GM21786 (cell line): ENCODE measurements around the gene VTI1A.
"Not testable (repeated sequence)": the region's sequence is repeated elsewhere in the genome, so short reads cannot be mapped to it uniquely, and the experiment has no call there.

Experiments
- ATAC-seq: cut with Tn5 transposase; IDR thresholded peaks from one replicate; pipeline ENCODE4 v1.9.1; 2021; ENCODE audit not compliant: unreplicated experiment

Gene VTI1A

DNA sequence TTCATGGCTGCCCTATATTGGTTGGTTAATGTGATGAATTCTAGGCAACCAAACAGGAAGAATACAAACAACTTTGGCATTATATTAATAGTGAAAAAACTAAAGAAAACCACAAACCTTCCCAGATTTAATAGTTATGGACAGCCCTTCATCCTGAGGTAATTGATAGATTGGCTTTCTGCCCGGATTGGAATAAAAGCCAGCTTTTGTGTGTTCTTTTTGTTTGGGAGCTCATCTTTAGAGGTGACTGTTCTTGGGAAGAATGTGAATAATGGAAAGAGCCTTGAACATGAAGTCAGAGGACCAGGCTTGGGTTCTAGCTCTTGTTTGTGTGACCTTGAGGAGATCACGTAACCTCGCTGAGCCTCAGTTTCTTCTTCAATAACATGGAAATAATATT, 92.3 kb downstream of the VTI1A start:
- ATAC-seq = no peak

DNA sequence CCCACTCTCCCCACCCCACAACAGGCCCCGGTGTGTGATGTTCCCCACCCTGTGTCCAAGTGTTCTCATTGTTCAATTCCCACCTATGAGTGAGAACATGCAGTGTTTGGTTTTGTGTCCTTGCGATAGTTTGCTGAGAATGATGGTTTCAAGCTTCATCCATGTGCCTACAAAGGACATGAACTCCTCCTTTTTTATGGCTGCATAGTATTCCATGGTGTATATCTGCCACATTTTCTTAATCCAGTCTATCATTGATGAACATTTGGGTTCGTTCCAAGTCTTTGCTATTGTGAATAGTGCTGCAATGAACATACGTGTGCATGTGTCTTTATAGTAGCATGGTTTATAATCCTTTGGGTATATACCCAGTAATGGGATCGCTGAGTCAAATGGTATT, 95.8 kb downstream of the VTI1A start:
- not testable (repeated sequence) for ATAC-seq

DNA sequence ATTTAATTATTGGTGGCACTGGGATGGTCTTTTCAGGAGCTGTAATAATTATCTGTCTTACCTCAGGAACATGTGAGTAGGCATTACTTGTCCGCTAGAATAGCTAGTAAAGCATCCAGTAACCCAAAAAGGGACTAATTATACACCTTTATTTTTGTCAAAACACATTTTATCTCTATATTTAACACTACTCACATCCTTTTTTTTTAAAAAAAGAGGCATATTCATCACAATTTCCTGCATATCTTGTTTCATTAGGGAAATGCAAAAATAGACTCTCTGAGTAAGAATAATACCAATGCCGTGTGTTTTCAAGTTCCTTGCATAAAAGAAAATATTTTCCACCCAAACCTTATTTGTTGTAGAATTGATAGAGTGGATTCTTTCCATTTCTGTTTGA, 99.5 kb downstream of the VTI1A start:
- no peak for ATAC-seq

DNA sequence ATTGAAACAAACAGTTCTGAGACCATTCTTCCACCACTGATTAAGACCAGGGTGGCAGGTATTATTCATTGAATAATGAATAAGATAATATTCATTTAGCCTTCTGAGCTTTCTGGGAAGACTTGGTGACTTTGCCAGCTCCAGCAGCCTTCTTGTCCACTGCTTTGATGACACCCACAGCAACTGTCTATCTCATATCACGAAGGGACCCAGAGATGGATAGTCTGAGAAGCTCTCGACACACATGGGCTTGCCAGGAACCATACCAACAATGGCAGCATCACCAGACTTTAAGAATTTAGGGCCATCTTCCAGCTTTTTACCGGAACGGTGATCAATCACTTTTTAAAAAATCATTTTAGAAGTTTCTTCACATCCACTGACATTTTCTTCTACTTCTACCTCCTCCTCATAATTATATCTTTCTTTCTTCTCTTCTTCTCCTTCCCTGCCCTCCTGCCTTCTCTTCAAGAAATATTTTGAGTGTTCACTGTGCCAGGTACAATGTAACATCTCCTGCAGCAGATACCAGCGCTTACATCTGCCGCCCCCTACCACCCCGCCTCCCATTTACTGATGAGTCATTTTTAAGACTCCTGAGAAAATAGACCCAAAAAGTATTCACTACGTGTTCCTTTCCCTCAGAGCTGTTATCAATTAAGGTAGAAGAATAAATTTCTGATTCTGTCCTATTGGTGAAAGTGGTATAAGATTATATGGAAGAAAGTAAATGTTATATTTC, 101.7 kb downstream of the VTI1A start:
- no peak for ATAC-seq

DNA sequence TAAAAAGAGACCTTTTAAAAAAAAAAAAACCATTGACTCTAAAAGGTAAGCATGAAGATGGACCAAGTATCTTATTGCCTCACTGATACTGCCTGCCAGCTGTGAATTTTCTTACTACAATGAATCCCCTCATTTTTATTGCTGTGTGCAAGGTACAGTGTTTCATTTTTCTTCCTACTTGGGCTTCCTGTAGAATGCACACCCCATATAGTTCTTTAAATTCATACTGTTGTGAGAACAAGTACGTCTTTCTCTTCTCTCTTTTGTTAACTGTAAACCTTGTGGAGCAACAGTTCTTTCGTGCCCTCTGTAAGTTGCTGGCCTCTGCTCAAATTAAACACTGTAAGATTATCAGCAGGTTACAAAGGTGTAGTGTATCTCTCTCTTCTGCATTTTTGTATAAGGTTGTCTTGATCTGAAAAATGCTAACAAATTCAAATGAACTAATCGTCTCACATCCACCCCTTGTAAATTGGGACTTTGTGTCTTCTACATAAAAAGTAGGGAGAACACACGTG, 105.6 kb downstream of the VTI1A start:
- ATAC-seq = no peak

DNA sequence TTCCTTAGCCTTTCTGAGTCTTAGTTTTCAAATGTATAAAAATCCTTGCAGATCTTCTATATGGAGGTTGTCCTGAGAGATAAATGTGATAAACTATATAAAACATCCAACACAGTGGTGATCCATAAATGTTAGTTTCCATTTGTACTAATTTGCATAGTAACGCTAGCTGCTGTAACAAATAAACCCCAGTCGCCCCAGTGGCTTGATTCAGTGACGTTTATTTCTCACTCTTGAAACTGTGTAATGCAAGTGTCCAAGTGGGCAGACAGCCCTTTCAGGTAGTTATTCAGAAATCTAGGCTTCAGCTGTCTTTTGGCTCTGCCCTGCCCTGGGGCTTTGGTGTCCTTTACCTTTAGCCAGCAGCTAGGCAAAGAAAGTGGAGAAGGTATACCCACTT, 106.3 kb downstream of the VTI1A start:
- no peak for ATAC-seq

DNA sequence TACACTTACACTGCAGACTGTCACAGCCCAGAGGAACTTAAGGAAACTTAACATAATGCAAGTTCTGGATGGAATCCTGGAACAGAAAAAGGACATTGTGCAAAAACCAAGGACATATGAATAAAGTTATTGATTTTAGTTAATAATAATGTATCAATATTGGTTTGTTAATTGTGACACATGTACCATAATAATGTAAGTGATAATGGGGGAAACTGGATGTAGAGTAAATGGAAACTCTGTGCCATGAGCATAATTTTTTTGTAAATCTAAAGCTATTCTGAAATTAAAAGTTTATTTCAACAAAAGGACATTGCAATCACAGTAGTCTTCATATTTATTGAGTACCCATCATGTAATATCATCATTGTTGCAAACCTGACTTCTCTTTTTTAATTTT, 107.2 kb downstream of the VTI1A start:
- ATAC-seq = no peak

DNA sequence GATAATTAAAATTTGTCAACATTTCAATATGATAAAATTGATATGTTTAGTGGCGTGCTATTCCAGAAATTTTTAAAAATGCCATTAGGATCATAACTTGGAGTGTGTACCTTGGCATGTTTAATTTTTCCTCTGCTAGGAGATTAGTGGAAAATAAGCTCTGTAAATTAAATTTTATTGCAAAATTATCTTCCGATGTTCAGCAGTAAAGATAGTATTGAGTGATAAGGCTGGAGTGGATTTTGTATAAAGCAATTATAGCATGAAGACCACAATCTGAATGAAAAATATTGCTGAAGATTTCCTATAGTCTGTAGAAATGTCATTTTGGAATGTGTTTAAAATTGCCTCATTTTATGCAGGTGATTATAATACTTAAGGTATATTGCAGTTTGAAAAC, 110.2 kb downstream of the VTI1A start:
- no peak for ATAC-seq

DNA sequence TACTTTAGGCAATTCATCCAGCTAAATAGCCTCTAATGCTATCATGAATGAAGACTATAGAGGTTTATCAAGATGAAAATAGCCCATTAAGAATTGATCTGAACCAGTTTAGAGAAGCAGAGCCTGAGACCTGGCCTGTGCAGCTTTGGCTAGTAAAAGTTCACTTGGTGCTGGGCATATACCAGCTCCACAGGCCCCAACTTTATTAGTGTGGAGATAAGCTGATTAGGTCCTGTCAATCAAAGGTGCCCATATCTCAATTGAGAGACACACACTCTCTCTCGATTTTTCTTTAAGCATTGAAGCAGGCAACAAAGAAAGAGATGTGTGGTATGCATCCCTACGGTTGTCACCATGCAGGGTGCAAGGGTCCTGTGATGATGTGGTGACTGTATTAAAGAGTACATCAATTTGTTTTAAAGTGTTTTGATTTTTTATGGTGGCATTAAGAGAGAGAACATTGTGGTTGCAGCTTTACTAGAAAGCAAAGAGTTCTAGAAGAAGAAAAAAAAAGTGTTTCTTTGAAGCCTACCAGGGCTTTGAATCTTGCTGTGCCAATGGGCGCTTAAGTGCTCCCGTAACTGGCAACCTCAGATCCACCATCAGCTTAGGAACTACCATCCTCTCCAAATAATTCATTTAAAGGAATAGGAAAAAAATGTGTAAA, 111.6 kb downstream of the VTI1A start:
- ATAC-seq = no peak

DNA sequence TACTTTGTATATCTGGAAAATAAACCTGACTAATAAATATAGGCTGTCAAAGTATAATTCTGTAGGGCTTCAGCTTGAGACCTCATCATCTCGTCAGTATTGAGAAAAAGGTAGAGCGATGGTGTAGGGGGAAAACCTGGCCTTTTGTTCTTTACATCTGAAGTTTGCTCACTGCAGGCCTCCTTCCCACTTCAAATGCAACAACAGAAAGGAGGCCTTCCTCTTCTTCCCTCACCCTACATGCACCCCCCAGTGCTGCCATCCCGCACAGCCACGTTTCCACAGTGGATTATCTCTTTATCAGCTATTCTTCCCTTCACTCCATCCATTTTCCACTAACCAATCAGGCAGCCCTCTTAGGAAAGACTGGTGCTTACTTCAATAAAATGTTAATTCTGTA, 112.3 kb downstream of the VTI1A start:
- no peak for ATAC-seq

DNA sequence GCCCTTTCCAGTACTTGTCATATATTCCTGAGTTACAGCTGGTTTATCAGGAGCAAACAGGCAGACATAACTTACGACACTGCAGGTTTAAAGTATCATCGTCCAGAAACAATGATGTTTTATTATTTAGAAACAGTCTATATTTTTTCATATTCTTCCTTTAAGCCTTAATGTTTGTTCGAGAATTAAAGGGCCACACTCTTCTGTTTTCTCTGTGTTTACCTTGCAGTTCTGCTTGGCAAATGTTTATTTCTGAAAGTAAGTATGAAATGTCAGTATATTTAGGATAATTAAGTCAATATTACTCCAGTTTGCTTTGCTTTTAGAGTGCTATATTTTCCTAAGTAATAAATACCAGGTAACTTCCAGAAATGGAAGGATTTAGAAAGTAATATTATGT, 115.1 kb downstream of the VTI1A start:
- ATAC-seq = no peak

DNA sequence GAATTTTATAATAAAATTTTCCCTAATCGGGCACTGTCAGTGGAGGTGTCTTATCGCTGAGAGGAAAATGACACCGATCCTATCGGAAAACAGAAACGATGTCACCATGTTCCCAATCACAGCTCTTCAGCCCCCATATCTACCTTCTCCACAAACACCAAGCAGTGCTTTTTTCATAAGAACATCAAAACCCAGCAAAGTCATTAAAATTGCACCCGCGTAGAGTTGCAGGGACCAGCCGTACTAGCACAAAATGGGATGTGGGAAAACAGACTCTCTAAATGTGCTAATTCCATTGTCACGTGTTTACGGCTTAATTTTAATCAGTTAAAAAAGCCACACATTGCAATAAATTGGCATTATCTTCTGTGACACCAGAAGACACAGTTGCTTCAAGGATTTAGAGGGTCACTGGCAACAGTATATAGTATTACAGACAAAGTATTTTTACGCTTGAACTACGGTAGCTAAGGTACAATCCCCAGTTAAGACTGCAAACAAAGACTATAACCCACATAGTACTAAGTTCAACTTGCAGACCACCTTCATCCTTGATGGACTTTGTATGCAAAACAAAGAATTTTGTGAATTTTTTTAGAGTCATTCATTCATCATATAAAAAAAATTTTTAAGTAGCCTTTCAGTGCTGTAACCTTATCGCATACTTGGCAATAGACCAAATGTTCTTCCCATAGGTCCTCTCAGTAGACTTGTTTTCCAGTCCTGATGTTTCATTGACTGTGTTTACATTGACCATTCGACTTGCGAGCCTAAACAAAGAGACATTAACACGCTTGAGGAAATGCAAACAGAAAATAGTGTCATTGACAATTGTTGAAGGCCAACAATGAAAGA, 116.0 kb downstream of the VTI1A start:
- no peak for ATAC-seq

DNA sequence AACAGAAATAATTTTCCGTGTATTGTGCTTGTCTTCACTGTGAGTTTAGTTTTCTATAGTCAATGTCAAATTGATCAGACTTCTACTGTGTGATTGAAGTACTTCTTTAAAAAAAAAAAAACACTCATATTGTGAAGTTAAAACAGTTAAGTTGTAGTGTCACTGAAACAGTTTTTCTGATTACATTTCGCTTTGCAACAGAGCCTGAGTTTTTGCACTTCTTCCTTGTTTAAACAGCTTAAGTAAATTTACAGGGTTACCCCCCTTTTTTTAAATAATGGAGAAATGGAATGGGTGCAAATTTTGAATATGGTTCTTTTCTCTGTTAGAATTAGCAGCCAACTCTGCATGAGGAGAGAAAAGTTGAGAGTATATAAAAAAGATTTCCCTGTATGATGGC, 117.3 kb downstream of the VTI1A start:
- no peak for ATAC-seq

DNA sequence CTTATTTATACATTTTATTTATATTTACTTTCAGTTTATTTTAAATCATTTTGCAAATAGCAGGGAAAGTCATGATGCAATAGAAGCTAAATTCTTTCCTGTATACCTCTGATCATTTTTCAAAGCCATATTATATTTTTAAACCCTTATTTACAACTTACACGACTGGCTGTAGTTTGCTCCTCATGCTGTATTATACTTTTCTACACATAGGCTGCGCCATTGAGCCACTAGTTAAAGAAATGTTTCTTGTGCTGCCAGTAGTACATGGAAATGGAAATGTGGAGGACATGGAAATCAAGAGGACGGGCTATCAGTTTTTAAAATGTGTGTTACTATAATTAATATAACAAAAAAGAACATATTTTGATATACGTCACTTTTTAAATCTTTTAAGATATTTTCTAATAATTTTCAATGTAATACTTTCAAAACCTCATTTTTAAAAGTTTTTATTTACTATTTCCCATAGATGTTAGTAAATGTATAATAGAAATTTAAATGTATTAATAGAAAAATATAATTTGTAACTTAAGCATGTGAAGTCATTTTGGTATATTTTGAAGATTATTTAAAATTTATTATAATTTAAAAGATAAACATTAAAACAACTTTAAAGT, 118.5 kb downstream of the VTI1A start:
- no peak for ATAC-seq

DNA sequence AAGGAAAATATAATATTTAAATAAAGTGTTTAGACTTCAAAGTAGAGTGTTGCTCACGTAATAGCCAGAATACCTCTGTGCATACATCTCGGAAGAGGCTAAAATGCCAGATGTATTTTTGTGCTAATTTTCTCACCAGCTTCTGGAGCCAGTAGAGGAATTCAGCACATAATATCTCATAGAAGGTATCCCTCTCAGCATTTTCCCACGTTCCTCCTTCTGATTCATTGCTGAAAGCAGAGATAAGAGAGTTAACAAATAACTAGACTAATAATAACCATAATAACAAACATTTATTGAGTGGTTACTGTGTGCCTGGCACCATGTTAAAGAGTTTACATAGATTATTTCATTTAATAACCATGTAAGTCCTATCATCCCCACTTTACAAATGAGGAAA, 123.6 kb downstream of the VTI1A start:
- no peak for ATAC-seq

DNA sequence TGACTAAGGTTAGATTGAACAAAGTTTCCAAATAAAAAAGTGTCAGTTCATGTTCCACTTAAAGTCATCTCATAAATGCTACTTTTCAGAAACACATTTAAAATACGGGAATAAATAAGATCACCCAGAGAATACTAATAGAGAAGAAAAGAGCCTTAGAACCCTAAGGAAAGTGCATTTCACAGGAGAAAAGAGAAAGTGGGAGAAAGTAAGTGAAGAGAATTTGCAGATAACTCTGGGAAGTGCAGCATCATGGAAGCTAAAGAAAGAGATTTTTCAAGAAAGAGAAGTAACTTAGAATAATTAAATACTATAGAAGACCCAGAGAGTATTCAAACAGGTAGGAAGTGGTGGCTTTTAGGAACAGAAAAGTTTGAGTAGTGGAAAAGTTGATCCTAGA, 132.6 kb downstream of the VTI1A start:
- no peak for ATAC-seq

DNA sequence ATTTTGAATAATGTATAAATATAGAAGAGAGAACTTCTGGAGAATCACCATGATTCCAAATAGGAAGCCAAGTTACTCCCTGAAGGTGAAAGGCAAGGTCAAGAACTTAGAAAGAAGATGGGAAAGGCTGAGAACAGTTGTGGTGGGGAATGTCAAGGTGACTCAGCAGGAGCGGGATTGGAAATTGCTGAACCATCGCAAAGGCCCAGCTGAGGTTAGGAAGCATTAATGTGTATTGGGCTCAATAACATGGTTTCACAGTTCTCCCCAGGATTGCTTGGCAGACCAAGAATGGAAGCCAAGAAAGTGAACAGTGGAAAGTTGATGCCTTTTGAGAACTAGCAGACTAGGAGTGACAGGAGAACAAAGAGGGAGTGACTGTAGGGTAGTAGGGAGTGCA, 133.3 kb downstream of the VTI1A start:
- ATAC-seq = no peak

DNA sequence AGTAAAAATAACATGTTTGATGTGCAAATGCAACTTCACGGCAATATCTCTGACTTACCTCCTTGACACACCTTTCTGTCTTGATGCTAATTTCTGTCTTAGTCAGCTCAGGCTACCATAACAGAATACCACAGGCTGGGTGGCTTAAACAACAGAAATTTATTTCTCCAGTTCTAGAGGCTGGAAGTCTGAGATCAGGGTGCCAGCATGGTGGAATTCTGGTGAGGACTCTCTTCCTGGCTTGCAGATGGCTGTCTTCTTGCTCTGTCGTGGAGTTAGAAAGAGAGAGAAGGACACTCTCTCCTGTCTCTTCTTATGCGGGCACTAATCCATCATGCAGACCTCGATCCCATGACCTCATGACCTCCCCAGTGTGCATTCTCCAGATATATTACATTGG, 134.9 kb downstream of the VTI1A start:
- no peak for ATAC-seq

DNA sequence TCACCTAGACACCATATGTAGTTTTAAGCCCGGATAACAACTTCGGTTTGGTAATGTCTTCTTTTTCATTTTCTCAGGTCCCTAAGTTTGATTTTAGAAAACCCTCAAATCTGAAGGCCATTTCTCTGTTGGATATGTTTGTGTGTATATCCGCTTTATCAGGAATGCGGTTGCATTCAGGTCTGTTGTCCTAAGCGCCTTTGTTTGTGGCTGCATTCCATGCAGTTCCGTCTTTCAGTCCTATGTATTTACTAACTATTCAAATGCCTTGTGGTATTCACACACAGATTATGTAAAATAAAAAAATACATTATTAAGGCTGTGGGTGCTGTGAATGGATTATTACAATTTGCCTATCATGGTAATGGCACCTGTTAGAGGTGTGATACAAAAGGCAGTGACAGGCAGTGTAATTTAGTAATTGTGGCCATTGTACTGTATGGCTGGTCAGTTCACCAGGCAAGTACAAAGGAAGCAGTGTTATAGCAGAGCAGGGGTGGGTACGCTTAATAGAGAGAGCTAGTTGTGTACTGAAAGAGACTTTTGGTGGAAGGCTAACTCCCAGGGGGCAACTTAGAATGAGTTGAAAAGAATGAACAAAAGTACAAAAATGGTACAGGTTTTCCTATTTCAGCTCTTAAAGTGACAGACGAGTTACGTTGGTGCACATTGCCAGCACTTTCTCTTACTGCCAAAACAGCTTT, 136.4 kb downstream of the VTI1A start:
- ATAC-seq = no peak

DNA sequence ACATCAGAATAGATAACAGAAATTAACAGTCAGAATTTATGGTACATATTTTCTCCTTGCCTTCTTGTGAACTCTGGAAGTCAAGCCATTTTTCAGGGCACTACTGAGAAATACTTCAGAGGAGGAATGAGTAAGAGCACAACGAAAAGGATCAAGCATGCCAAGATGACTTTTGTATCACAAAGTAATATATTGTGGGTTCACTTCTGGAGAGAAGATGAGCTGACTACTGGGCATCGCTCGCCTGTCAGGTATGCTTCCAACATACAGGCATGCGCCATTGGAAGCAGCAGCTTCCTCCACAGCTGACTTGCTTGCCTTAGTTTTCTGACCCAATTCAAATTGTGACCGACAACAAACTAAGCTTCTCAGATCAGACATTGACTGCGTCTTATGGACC, 137.3 kb downstream of the VTI1A start:
- ATAC-seq = no peak

DNA sequence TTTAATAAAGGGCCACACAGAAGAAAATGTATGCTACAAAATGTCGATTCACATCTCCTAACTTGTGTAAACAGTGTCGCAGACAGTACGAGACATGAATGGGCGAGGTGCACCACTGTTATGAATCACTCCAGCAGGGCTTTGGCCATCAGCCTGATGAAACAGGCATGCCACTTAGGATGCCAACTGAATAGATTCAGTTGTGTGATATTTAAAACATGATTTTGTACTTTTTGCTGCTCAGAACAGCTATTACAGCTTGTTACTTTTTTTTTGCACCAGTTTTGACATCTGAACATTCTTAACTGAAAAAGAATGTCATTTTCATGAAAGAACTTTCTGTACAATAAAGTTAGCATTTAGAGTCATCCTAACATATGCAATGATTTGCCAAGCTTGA, 138.1 kb downstream of the VTI1A start:
- ATAC-seq = no peak
